HepG2 (cell line): ENCODE results near the gene TPRN. TPM values are rescaled to one million over a fixed set of nuclear protein-coding genes. Genes with fewer than 3 reads are reported as not detected.
A peak's percentile ranks its signal among the peaks of the same experiment; 100 is the strongest.

Experiments used
- ARID5B ChIP-seq: IDR thresholded peaks from 2 replicates; pipeline ENCODE4 v1.4.0; 2020; ENCODE audit warnings: mild to moderate bottlenecking, missing genetic modification reagents
- ATF7-NPFF ChIP-seq: sonication (generic); formaldehyde crosslinking; IDR thresholded peaks from 2 replicates; pipeline ENCODE4 v1.8.1; 2023; ENCODE audit warnings: mild to moderate bottlenecking, low read depth, missing genetic modification reagents, moderate library complexity
- DBP ChIP-seq: sonication (generic); formaldehyde crosslinking; IDR thresholded peaks from 2 replicates; pipeline ENCODE4 v1.4.0; 2020; ENCODE audit warnings: missing genetic modification reagents; ENCODE audit errors: not compliant biosample characterization
- ISL2 ChIP-seq: sonication (generic); formaldehyde crosslinking; IDR thresholded peaks from 2 replicates; pipeline ENCODE4 v1.5.0; 2020; ENCODE audit warnings: missing genetic modification reagents
- KDM5A ChIP-seq: fragments of 200-600 bp; sonication (generic); IDR thresholded peaks from 2 replicates; pipeline ENCODE4 v1.7.0; 2018; ENCODE audit warnings: antibody characterized with exemption, mild to moderate bottlenecking, low read length, borderline replicate concordance
- MAF1 ChIP-seq: sonication (generic); formaldehyde crosslinking; IDR thresholded peaks from 2 replicates; pipeline ENCODE4 v1.5.0; 2020; ENCODE audit warnings: missing genetic modification reagents, borderline replicate concordance
- MIXL1 ChIP-seq: IDR thresholded peaks from 2 replicates; pipeline ENCODE4 v1.6.1; 2016
- NFKB2 ChIP-seq: sonication (generic); formaldehyde crosslinking; IDR thresholded peaks from 2 replicates; pipeline ENCODE4 v1.4.0; 2020; ENCODE audit warnings: missing genetic modification reagents, borderline replicate concordance
- PPARG ChIP-seq: conservative IDR thresholded peaks from 2 replicates; pipeline ENCODE4 v1.6.1; 2016; ENCODE audit warnings: missing biosample characterization, missing genetic modification reagents
- RARG ChIP-seq: sonication (generic); formaldehyde crosslinking; IDR thresholded peaks from 2 replicates; pipeline ENCODE4 v1.4.0; 2020; ENCODE audit warnings: low read depth, mild to moderate bottlenecking, missing genetic modification reagents
- RBFOX2 ChIP-seq: fragments of 200-400 bp; formaldehyde crosslinking; IDR thresholded peaks from 2 replicates; pipeline ENCODE4 v1.6.1; 2017; ENCODE audit warnings: low read depth, mild to moderate bottlenecking, low read length
- THYN1 ChIP-seq: sonication (generic); formaldehyde crosslinking; IDR thresholded peaks from 2 replicates; pipeline ENCODE4 v1.8.1; 2023; ENCODE audit warnings: low read depth, mild to moderate bottlenecking, moderate library complexity, missing genetic modification reagents, borderline replicate concordance
- UBTF ChIP-seq: sonication (generic); formaldehyde crosslinking; IDR thresholded peaks from 2 replicates; pipeline ENCODE4 v1.4.0; 2020; ENCODE audit warnings: mild to moderate bottlenecking, missing genetic modification reagents
- ZFP90 ChIP-seq: sonication (generic); formaldehyde crosslinking; IDR thresholded peaks from 2 replicates; pipeline ENCODE4 v1.8.0; 2022; ENCODE audit warnings: missing genetic modification reagents, mild to moderate bottlenecking, inconsistent platforms, borderline replicate concordance
- ZNF232 ChIP-seq: sonication (generic); formaldehyde crosslinking; IDR thresholded peaks from 2 replicates; pipeline ENCODE4 v1.4.0; 2020; ENCODE audit warnings: missing genetic modification reagents, borderline replicate concordance
- ZNF337 ChIP-seq: sonication (generic); formaldehyde crosslinking; IDR thresholded peaks from 2 replicates; pipeline ENCODE4 v1.5.1; 2020; ENCODE audit warnings: missing genetic modification reagents, low read depth, mild to moderate bottlenecking, borderline replicate concordance
- ZNF546 ChIP-seq: sonication (generic); formaldehyde crosslinking; conservative IDR thresholded peaks from 2 replicates; pipeline ENCODE4 v1.8.1; 2023; ENCODE audit warnings: mild to moderate bottlenecking, missing genetic modification reagents
- ZNF740 ChIP-seq: sonication (generic); formaldehyde crosslinking; IDR thresholded peaks from 2 replicates; pipeline ENCODE4 v1.4.0; 2020; ENCODE audit warnings: missing genetic modification reagents
- ZNF850 ChIP-seq: sonication (generic); formaldehyde crosslinking; conservative IDR thresholded peaks from 2 replicates; pipeline ENCODE4 v1.9.0; 2021; ENCODE audit warnings: mild to moderate bottlenecking, missing genetic modification reagents
- polyA plus RNA-seq, 8 experiments: library from polyadenylated mRNA; depleted of rRNA in 3 of 8; stranded (reverse) in 7 of 8; unstranded in 1 of 8; fragments of >200 nt; fragmentation: Illumina TruSeq in 4 of 8; extraction: Trizol in 4 of 8; gene quantifications; 2 replicates each; pipeline versions ENCODE4 v1.2.1 to v1.2.3, GENCODE V29; 2011 to 2016; ENCODE audit warnings: low read depth in 4 of 8, missing spikeins in 1 of 8, mixed read lengths in 1 of 8; ENCODE audit not compliant: insufficient read depth in 1 of 8
- total RNA-seq, 5 experiments: library from RNA; depleted of rRNA; stranded (reverse); fragments of >200 nt; fragmentation: Illumina TruSeq; extraction: Trizol; gene quantifications; 2 replicates each; pipeline ENCODE4 v1.2.3, GENCODE V29; 2016; ENCODE audit warnings: low read depth in 1 of 5

Gene TPRN
- total and polyA plus RNA-seq, 2 of the 13 experiments (the other 11 are each of a cell fraction or from before 2014, with no cell fraction given) = 10.1 to 19.2 TPM

- TF ChIP-seq PPARG (CRISPR knock-in tag) (no peak), ZNF850 (CRISPR knock-in tag) (no peak), MAF1 (CRISPR knock-in tag) (0 out of 2 replicates have a peak, but pooled peaks have one; percentile 26), ARID5B (CRISPR knock-in tag) (no peak; the same call in 1 of the 2 replicates), THYN1 (CRISPR knock-in tag) (no peak), ZNF337 (peak; percentile 73; the same call in 1 of the 2 replicates), MIXL1 (CRISPR knock-in tag) (no peak), RARG (CRISPR knock-in tag) (no peak), KDM5A (peak; percentile 22; the same call in 1 of the 2 replicates), ISL2 (no peak), ZFP90 (peak; percentile 93), RBFOX2 (peak; percentile 60), ZNF232 (CRISPR knock-in tag) (peak; percentile 26; the same call in 1 of the 2 replicates), DBP (CRISPR knock-in tag) (no peak), NFKB2 (CRISPR knock-in tag) (peak; percentile 65; the same call in 1 of the 2 replicates), ZNF740 (CRISPR knock-in tag) (0 out of 2 replicates have a peak, but pooled peaks have one; percentile 42), UBTF (CRISPR knock-in tag) (peak; percentile 48; the same call in 1 of the 2 replicates), ZNF546 (CRISPR knock-in tag) (no peak), ATF7-NPFF (CRISPR knock-in tag) (peak; percentile 70)
These were observed 17.0 kb upstream of the TPRN start (continued) for GRCh38 chr9:137217276-137218211.
